Measurements from ENCODE around the gene RHOH. TPM values are rescaled to one million over a fixed set of nuclear protein-coding genes. Genes with fewer than 3 reads are reported as not detected.

RHOH gene
- total and polyA plus RNA-seq, 10 of the 15 experiments (the other 5 are each of a cell fraction or from before 2014, with no cell fraction given), result 46.5 to 120 (median 57.9) TPM

DNA sequence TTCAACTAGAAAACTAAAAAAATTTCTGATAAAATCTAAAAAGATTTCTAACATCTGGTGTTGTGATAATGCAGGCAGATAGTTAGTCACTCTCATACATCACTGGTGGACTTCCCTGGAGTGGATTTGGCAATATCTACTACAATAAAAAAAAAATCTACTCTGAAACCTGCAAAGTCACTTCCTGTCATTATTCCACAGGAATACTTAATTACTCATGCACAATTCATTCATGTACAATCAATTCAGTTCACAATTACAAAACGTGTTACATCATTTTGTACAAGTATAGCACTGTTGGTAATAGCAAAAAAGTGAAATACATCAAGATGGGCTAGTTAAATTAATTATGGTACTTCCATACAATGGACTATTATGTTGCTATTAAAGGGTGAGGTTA is 16.5 kb upstream of the RHOH start (continued):
- 0 out of 2 replicates have a peak, but pooled peaks have one; percentile 15 for TF ChIP-seq JUNB (IDR thresholded peaks at IDR 0.05)
- TF ChIP-seq ATF3 (IDR thresholded peaks at IDR 0.05; ENCODE audit: borderline replicate concordance, extremely low read depth, low read depth, low read length), result no peak
- TF ChIP-seq NFYA (IDR thresholded peaks at IDR 0.05; ENCODE audit: borderline replicate concordance, low read depth, low read length), result no peak
- TF ChIP-seq RAD21 (IDR thresholded peaks at IDR 0.05; ENCODE audit: insufficient read depth, low read depth, low read length), result no peak
- TF ChIP-seq, protein P1, sequence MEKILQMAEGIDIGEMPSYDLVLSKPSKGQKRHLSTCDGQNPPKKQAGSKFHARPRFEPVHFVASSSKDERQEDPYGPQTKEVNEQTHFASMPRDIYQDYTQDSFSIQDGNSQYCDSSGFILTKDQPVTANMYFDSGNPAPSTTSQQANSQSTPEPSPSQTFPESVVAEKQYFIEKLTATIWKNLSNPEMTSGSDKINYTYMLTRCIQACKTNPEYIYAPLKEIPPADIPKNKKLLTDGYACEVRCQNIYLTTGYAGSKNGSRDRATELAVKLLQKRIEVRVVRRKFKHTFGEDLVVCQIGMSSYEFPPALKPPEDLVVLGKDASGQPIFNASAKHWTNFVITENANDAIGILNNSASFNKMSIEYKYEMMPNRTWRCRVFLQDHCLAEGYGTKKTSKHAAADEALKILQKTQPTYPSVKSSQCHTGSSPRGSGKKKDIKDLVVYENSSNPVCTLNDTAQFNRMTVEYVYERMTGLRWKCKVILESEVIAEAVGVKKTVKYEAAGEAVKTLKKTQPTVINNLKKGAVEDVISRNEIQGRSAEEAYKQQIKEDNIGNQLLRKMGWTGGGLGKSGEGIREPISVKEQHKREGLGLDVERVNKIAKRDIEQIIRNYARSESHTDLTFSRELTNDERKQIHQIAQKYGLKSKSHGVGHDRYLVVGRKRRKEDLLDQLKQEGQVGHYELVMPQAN (conservative IDR thresholded peaks at IDR 0.05), result no peak
- TF ChIP-seq, protein P2, sequence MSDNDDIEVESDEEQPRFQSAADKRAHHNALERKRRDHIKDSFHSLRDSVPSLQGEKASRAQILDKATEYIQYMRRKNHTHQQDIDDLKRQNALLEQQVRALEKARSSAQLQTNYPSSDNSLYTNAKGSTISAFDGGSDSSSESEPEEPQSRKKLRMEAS (IDR thresholded peaks at IDR 0.05; ENCODE audit: low read depth, low read length), result no peak
- TF ChIP-seq NFIC (IDR thresholded peaks at IDR 0.05; ENCODE audit: low read depth, low read length), result peak; percentile 22; the same call in 1 of the 2 replicates
- 0 out of 2 replicates have a peak, but pooled peaks have one; percentile 27 for TF ChIP-seq ATF2 (IDR thresholded peaks at IDR 0.05; ENCODE audit: low read length)
- TF ChIP-seq, protein P3, sequence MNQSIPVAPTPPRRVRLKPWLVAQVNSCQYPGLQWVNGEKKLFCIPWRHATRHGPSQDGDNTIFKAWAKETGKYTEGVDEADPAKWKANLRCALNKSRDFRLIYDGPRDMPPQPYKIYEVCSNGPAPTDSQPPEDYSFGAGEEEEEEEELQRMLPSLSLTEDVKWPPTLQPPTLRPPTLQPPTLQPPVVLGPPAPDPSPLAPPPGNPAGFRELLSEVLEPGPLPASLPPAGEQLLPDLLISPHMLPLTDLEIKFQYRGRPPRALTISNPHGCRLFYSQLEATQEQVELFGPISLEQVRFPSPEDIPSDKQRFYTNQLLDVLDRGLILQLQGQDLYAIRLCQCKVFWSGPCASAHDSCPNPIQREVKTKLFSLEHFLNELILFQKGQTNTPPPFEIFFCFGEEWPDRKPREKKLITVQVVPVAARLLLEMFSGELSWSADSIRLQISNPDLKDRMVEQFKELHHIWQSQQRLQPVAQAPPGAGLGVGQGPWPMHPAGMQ (IDR thresholded peaks at IDR 0.05; ENCODE audit: borderline replicate concordance), result no peak
- no peak for TF ChIP-seq ZNF274 (IDR thresholded peaks at IDR 0.05; ENCODE audit: insufficient read depth, insufficient read length)

All from GM12878 (cell line).